A549 (cell line): ENCODE data around the gene RNF6.
A peak's percentile ranks its signal among the peaks of the same experiment; 100 is the strongest.

Experiments used
- BCL3 ChIP-seq: fragments of >200 bp; sonication (Bioruptor Twin); formaldehyde crosslinking; IDR thresholded peaks from 3 replicates; pipeline ENCODE4 v1.6.1; 2016
- BHLHE40 ChIP-seq: IDR thresholded peaks from 2 replicates; pipeline ENCODE4 v1.6.1; 2012; ENCODE audit warnings: low read depth, low read length, inconsistent platforms
- CHD2 ChIP-seq: fragments of 150-350 bp; IDR thresholded peaks from 2 replicates; pipeline ENCODE4 v1.6.1; 2014; ENCODE audit warnings: low read length; ENCODE audit not compliant: partially characterized antibody
- CTCF ChIP-seq: fragments of >200 bp; sonication (Bioruptor Twin); formaldehyde crosslinking; IDR thresholded peaks from 3 replicates; pipeline ENCODE4 v1.5.1; 2016
- FOSL2 ChIP-seq, 2 experiments: fragments of 450-650 bp in 1 of 2; fragments of >200 bp in 1 of 2; sonication (Bioruptor Twin) in 1 of 2; formaldehyde crosslinking; IDR thresholded peaks; 2 replicates each; pipeline versions ENCODE4 v1.5.0 to v1.6.1; 2016 to 2020; ENCODE audit warnings: mild to moderate bottlenecking in 1 of 2, moderate library complexity in 1 of 2
- HDAC2 ChIP-seq: fragments of 200-600 bp; sonication (generic); IDR thresholded peaks from 2 replicates; pipeline ENCODE4 v1.6.1; 2016
- MAX ChIP-seq: IDR thresholded peaks from 2 replicates; pipeline ENCODE4 v1.6.1; 2012
- MAZ ChIP-seq: fragments of 150-350 bp; IDR thresholded peaks from 2 replicates; pipeline ENCODE4 v1.6.1; 2014; ENCODE audit warnings: antibody characterized with exemption, low read depth, low read length, borderline replicate concordance
- POLR2A ChIP-seq: IDR thresholded peaks from 2 replicates; pipeline ENCODE4 v1.6.1; 2012; ENCODE audit warnings: mild to moderate bottlenecking, low read length
- RAD21 ChIP-seq, 2 experiments: fragments of >200 bp in 1 of 2; sonication (Bioruptor Twin) in 1 of 2; formaldehyde crosslinking in 1 of 2; IDR thresholded peaks in 1 of 2; conservative IDR thresholded peaks in 1 of 2; 2 replicates in 1 of 2; 3 replicates in 1 of 2; pipeline ENCODE4 v1.6.1; 2012 to 2018; ENCODE audit warnings: inconsistent platforms in 1 of 2
- RCOR1 ChIP-seq: fragments of 150-350 bp; IDR thresholded peaks from 2 replicates; pipeline ENCODE4 v1.6.1; 2014; ENCODE audit warnings: antibody characterized with exemption, low read length, low read depth
- RFX5 ChIP-seq: fragments of 450-650 bp; IDR thresholded peaks from 2 replicates; pipeline ENCODE4 v1.7.1; 2014; ENCODE audit warnings: antibody characterized with exemption, mild to moderate bottlenecking, moderate library complexity
- TF ChIP-seq, protein P1 (sequence below): fragments of 200-600 bp; sonication (generic); IDR thresholded peaks from 2 replicates; pipeline ENCODE4 v1.6.1; 2016; ENCODE audit warnings: antibody characterized with exemption, mild to moderate bottlenecking, moderate library complexity

GRCh38 chr13:26259634-26260033 lies 37.5 kb upstream of the RNF6 start:
- no peak for TF ChIP-seq CTCF
- no peak for TF ChIP-seq RCOR1
- TF ChIP-seq POLR2A, result no peak
- no peak for TF ChIP-seq MAZ
- no peak for TF ChIP-seq MAX
- TF ChIP-seq HDAC2, result no peak
- TF ChIP-seq RFX5, result no peak
- TF ChIP-seq CHD2, result no peak
- no peak for TF ChIP-seq FOSL2 (IDR thresholded peaks at IDR 0.05)
- TF ChIP-seq FOSL2 (CRISPR knock-in tag; IDR thresholded peaks at IDR 0.05), result no peak
- TF ChIP-seq RAD21 (conservative IDR thresholded peaks at IDR 0.05 in 1 of 2, IDR thresholded peaks at IDR 0.05 in 1 of 2), result no peak
- TF ChIP-seq BHLHE40, result no peak
- TF ChIP-seq BCL3, result no peak
- TF ChIP-seq, protein P1, sequence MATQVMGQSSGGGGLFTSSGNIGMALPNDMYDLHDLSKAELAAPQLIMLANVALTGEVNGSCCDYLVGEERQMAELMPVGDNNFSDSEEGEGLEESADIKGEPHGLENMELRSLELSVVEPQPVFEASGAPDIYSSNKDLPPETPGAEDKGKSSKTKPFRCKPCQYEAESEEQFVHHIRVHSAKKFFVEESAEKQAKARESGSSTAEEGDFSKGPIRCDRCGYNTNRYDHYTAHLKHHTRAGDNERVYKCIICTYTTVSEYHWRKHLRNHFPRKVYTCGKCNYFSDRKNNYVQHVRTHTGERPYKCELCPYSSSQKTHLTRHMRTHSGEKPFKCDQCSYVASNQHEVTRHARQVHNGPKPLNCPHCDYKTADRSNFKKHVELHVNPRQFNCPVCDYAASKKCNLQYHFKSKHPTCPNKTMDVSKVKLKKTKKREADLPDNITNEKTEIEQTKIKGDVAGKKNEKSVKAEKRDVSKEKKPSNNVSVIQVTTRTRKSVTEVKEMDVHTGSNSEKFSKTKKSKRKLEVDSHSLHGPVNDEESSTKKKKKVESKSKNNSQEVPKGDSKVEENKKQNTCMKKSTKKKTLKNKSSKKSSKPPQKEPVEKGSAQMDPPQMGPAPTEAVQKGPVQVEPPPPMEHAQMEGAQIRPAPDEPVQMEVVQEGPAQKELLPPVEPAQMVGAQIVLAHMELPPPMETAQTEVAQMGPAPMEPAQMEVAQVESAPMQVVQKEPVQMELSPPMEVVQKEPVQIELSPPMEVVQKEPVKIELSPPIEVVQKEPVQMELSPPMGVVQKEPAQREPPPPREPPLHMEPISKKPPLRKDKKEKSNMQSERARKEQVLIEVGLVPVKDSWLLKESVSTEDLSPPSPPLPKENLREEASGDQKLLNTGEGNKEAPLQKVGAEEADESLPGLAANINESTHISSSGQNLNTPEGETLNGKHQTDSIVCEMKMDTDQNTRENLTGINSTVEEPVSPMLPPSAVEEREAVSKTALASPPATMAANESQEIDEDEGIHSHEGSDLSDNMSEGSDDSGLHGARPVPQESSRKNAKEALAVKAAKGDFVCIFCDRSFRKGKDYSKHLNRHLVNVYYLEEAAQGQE, result peak; percentile 42; the same call in 1 of the 2 replicates
